OCI-LY1 (cell line): ENCODE measurements around the gene INTS6.

Source experiments
- H2AFZ ChIP-seq: fragments of 200-600 bp; sonication (generic), shearing (Covaris generic); 2 replicates; pipeline ENCODE4 v1.6.0; 2014; ENCODE audit warnings: antibody characterized with exemption, mild to moderate bottlenecking, low read length
- H3F3A ChIP-seq: fragments of 200-600 bp; sonication (generic), shearing (Covaris generic); 2 replicates; pipeline ENCODE4 v1.6.0; 2014; ENCODE audit warnings: mild to moderate bottlenecking, antibody characterized with exemption, low read length, moderate library complexity; ENCODE audit not compliant: insufficient read depth
- H3K27ac ChIP-seq: fragments of 200-600 bp; sonication (generic); 2 replicates; pipeline ENCODE4 v1.5.1; 2014; ENCODE audit warnings: low read length, mixed run types, mild to moderate bottlenecking, low read depth; ENCODE audit not compliant: poor library complexity, severe bottlenecking
- H3K27me3 ChIP-seq: fragments of 200-600 bp; sonication (generic); 2 replicates; pipeline ENCODE4 v1.6.0; 2014; ENCODE audit warnings: antibody characterized with exemption, mild to moderate bottlenecking, low read length, moderate library complexity; ENCODE audit not compliant: insufficient read depth
- H3K36me3 ChIP-seq: fragments of 200-600 bp; sonication (generic); 2 replicates; pipeline ENCODE4 v1.6.1; 2014; ENCODE audit warnings: mild to moderate bottlenecking, antibody characterized with exemption, low read length, moderate library complexity, mixed read lengths; ENCODE audit not compliant: insufficient read depth
- H3K4me1 ChIP-seq: fragments of 200-600 bp; sonication (generic); 2 replicates; pipeline ENCODE4 v1.5.1; 2014; ENCODE audit warnings: mild to moderate bottlenecking, low read length, moderate library complexity; ENCODE audit not compliant: insufficient read depth, severe bottlenecking
- H3K4me2 ChIP-seq: fragments of 200-600 bp; sonication (generic), shearing (Covaris generic); 2 replicates; pipeline ENCODE4 v1.6.1; 2014; ENCODE audit warnings: low read length
- H3K4me3 ChIP-seq: fragments of 200-600 bp; sonication (generic); 2 replicates; pipeline ENCODE4 v1.5.1; 2014; ENCODE audit warnings: low read length, low read depth, mild to moderate bottlenecking, mixed read lengths; ENCODE audit not compliant: poor library complexity, severe bottlenecking
- H3K79me2 ChIP-seq: fragments of 200-600 bp; shearing (Covaris generic); 2 replicates; pipeline ENCODE4 v1.6.1; 2016; ENCODE audit warnings: mixed run types, low read length, mixed read lengths; ENCODE audit not compliant: insufficient read depth
- H3K9ac ChIP-seq: fragments of 200-600 bp; sonication (generic), shearing (Covaris generic); 2 replicates; pipeline ENCODE4 v1.6.1; 2014; ENCODE audit warnings: mild to moderate bottlenecking, low read length, mixed read lengths
- H3K9me2 ChIP-seq: fragments of 200-600 bp; sonication (generic), shearing (Covaris generic); 2 replicates; pipeline ENCODE4 v1.6.1; 2014; ENCODE audit warnings: low read depth, mild to moderate bottlenecking, low read length, mixed read lengths
- H3K9me3 ChIP-seq: fragments of 200-600 bp; shearing (Covaris generic); 2 replicates; pipeline ENCODE4 v1.6.1; 2014; ENCODE audit warnings: low read length, mixed read lengths
- H4K20me1 ChIP-seq: fragments of 200-600 bp; sonication (generic), shearing (Covaris generic); 2 replicates; pipeline ENCODE4 v1.6.0; 2016; ENCODE audit warnings: mild to moderate bottlenecking, low read length; ENCODE audit not compliant: insufficient read depth
- EZH2 ChIP-seq: fragments of 200-600 bp; sonication (generic), shearing (Covaris generic); IDR thresholded peaks from 2 replicates; pipeline ENCODE4 v1.8.0; 2017; ENCODE audit warnings: borderline replicate concordance, mixed run types, mild to moderate bottlenecking, antibody characterized with exemption, low read length, moderate library complexity, mixed read lengths
- TF ChIP-seq, protein P1 (sequence below): fragments of 200-600 bp; sonication (generic), shearing (Covaris generic); IDR thresholded peaks from 2 replicates; pipeline ENCODE4 v1.5.1; 2017; ENCODE audit warnings: mild to moderate bottlenecking, antibody characterized with exemption, low read length, moderate library complexity, mixed read lengths

INTS6 gene

DNA sequence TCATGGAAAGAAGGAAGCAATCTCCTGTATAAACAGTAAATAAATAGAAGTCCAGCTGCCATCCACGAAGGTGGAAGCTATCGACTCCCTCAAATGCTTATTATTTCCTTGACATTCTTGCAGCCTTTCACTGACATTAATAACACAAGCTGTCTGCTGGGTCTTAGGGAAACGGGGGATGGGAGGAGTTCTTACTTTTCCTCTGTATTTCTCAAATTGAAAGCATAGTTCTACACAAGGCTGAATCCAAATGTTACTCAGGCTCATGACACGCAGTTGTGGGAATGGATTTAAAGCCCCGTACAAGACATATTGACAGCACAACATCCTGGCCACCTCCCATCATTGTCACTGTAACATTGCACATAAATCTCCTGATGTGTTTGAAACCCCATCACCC lies 109.4 kb downstream of the INTS6 start:
- Histone ChIP-seq H3K36me3 (no peaks in the 10 kb centered on the region), H3K9me3 (no peaks in the 10 kb centered on the region), H3K9ac (no peak overlapping the region), H3K9me2 (no peaks in the 10 kb centered on the region), H3K27me3 (no peaks in the 10 kb centered on the region), H3K4me1 (no peaks in the 10 kb centered on the region), H2AFZ (no peak overlapping the region), H3F3A (no peaks in the 10 kb centered on the region), H4K20me1 (no peaks in the 10 kb centered on the region), H3K79me2 (no peaks in the 10 kb centered on the region), H3K4me3 (no peak overlapping the region), H3K4me2 (no peak overlapping the region), H3K27ac (no peak overlapping the region)
- TF ChIP-seq EZH2 = no peak
- TF ChIP-seq, protein P1, sequence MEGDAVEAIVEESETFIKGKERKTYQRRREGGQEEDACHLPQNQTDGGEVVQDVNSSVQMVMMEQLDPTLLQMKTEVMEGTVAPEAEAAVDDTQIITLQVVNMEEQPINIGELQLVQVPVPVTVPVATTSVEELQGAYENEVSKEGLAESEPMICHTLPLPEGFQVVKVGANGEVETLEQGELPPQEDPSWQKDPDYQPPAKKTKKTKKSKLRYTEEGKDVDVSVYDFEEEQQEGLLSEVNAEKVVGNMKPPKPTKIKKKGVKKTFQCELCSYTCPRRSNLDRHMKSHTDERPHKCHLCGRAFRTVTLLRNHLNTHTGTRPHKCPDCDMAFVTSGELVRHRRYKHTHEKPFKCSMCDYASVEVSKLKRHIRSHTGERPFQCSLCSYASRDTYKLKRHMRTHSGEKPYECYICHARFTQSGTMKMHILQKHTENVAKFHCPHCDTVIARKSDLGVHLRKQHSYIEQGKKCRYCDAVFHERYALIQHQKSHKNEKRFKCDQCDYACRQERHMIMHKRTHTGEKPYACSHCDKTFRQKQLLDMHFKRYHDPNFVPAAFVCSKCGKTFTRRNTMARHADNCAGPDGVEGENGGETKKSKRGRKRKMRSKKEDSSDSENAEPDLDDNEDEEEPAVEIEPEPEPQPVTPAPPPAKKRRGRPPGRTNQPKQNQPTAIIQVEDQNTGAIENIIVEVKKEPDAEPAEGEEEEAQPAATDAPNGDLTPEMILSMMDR = no peak

DNA sequence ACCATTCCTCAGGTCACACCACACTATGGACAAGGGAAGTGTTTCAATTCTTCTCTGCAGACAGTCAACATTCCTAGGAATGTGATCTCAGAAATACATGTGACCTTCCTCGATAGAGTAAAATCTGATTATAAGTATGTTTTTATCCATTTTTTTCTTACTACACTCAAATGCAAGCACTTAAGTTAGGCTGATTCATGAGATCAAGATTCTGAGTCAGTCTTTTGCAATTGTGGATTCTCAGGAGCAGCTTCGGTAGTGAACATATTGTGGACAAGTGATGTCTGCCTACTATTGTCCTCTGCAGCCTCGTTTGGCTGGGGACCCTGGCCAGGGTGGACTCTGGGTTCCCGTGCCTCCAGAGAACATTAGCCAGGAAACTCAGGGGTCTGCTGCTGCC lies 110.1 kb downstream of the INTS6 start:
- H3K27ac ChIP-seq = no peak overlapping the region

DNA sequence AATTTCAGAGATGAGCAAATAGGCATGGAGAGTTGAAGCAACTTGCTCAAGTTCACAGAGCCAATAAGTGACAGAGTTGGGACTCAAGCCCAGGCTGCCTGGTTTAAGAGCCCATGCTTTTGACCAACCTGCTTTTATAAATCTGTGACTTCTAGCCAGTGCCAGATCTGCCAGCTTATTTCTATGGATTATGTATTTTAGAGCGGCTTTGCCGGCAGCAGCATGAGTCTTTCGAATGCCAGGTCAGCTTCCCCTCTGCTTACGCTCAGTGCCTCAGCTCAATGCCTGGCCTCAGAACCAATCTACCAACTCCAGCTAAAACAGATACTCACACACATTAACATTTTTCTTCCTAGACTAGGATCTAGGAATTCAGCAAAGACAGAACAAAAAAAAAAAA lies 111.0 kb downstream of the INTS6 start:
- Histone ChIP-seq H3K4me1 (no peaks in the 10 kb centered on the region), H3K27ac (no peak overlapping the region), H3K79me2 (no peaks in the 10 kb centered on the region), H3F3A (no peaks in the 10 kb centered on the region), H3K9me3 (no peaks in the 10 kb centered on the region), H3K4me3 (no peak overlapping the region), H3K36me3 (no peaks in the 10 kb centered on the region), H3K4me2 (no peak overlapping the region), H3K9me2 (no peaks in the 10 kb centered on the region), H3K27me3 (no peaks in the 10 kb centered on the region), H2AFZ (no peak overlapping the region), H4K20me1 (no peaks in the 10 kb centered on the region), H3K9ac (no peak overlapping the region)
- no peak for TF ChIP-seq EZH2
- TF ChIP-seq, protein P1 = no peak

More for the DNA sequence above, 110.1 kb downstream of the INTS6 start:
- no peaks in the 10 kb centered on the region for H3K9me3 ChIP-seq
- no peak overlapping the region for H3K4me2 ChIP-seq
- H4K20me1 ChIP-seq = no peaks in the 10 kb centered on the region
- H3F3A ChIP-seq = no peaks in the 10 kb centered on the region
- H3K36me3 ChIP-seq = no peaks in the 10 kb centered on the region
- no peaks in the 10 kb centered on the region for H3K4me1 ChIP-seq
- no peaks in the 10 kb centered on the region for H3K27me3 ChIP-seq
- H3K9me2 ChIP-seq = no peaks in the 10 kb centered on the region
- H3K4me3 ChIP-seq = no peak overlapping the region
- no peak overlapping the region for H2AFZ ChIP-seq
- no peak for TF ChIP-seq EZH2
- TF ChIP-seq, protein P1 = no peak
- H3K79me2 ChIP-seq = no peaks in the 10 kb centered on the region
- no peak overlapping the region for H3K9ac ChIP-seq
